Left lung (tissue), 10 donors: ENCODE results near the gene IGSF23. TPM values are rescaled to one million over a fixed set of nuclear protein-coding genes. Genes with fewer than 3 reads are reported as not detected.
A peak's percentile ranks its signal among the peaks of the same experiment; 100 is the strongest.

ENCODE experiments used
- ATAC-seq: fragments of 200-7000 bp; cut with Tn5 transposase; one replicate; pipeline ENCODE4 v1.9.1; 2020; ENCODE audit warnings: moderate library complexity
- DNase-seq, 4 donors: peaks; one replicate each; pipeline ENCODE4 v3.0.0-alpha.2; 2013 to 2020
- H3K27ac ChIP-seq, 2 donors: fragments of 200-600 bp; sonication (generic) in 1 of 2; one replicate each; pipeline versions ENCODE4 v1.5.0 to v1.8.0; 2020 to 2021
- H3K27me3 ChIP-seq, 2 donors: fragments of 200-600 bp; sonication (generic) in 1 of 2; one replicate each; pipeline versions ENCODE4 v1.5.0 to v1.8.0; 2020 to 2021
- H3K36me3 ChIP-seq, 2 donors: fragments of 200-600 bp; sonication (generic) in 1 of 2; one replicate each; pipeline versions ENCODE4 v1.5.0 to v1.8.0; 2020 to 2021
- H3K4me1 ChIP-seq, 2 donors: fragments of 200-600 bp; one replicate each; pipeline ENCODE4 v1.8.0; 2021
- H3K4me3 ChIP-seq, 2 donors: fragments of 200-600 bp; sonication (generic) in 1 of 2; one replicate each; pipeline versions ENCODE4 v1.5.0 to v1.8.0; 2020 to 2021; ENCODE audit warnings: mild to moderate bottlenecking in 1 of 2
- H3K9me3 ChIP-seq, 2 donors: fragments of 200-600 bp; sonication (generic) in 1 of 2; one replicate each; pipeline versions ENCODE4 v1.5.0 to v1.8.0; 2020 to 2021
- CTCF ChIP-seq, 2 donors: fragments of 200-600 bp; sonication (generic) in 1 of 2; IDR thresholded peaks; one replicate each; pipeline versions ENCODE4 v1.5.0 to v1.8.0; 2021; ENCODE audit warnings: antibody characterized with exemption in 2 of 2
- intact Hi-C, 2 donors: fragments of 100-400 bp; cut with DNase I; formaldehyde crosslinking; loops; one replicate each; pipeline versions ENCODE4 v1.11.2 to v1.14.2; 2022
- polyA plus RNA-seq, 6 donors: library from polyadenylated mRNA; unstranded; fragments of 120-200 nt; gene quantifications; one replicate each; pipeline ENCODE4 v1.2.1, GENCODE V29; 2013; ENCODE audit not compliant: insufficient read length in 6 of 6
- total RNA-seq, 2 donors: library from RNA; stranded (reverse); fragmentation: NEBNext Ultra II Directional; extraction: Animal tissue kit (Norgen Biotek cat#: 25700); gene quantifications; one replicate each; pipeline ENCODE4 v1.2.1, GENCODE V29; 2021
- donor health status: DM: no; HTN: yes; CAD: no.
- donor health status: DM: no; HTN: no; CAD: no.

Gene IGSF23
- total and polyA plus RNA-seq, 8 donors = 0.17 to 0.18 TPM; not detected in 6

GRCh38 chr19:44611812-44612295 lies 1.5 kb upstream of the IGSF23 start:
- no peaks in the 10 kb centered on the region for H3K27me3 ChIP-seq
- no peaks in the 10 kb centered on the region for H3K9me3 ChIP-seq
- ATAC-seq (peak; percentile 93), DNase-seq (peak in 1 of 4 donors; percentile 65)
- no peak for TF ChIP-seq CTCF (IDR thresholded peaks at IDR 0.05)
- no peaks in the 10 kb centered on the region for H3K36me3 ChIP-seq
- peak overlapping the region in 1 of 2 donors; percentile 23 for H3K27ac ChIP-seq
- H3K4me1 ChIP-seq = peaks cover 6 to 36% of the 10 kb centered on the region in 2 donors
- no peak overlapping the region for H3K4me3 ChIP-seq
- intact Hi-C loops = no loop called here

- H3K27ac ChIP-seq = no peak overlapping the region
- no peak for DNase-seq
- no peak for ATAC-seq
- no peaks in the 10 kb centered on the region for H3K9me3 ChIP-seq
- no peaks in the 10 kb centered on the region for H3K36me3 ChIP-seq
- no peak overlapping the region for H3K4me3 ChIP-seq
- H3K27me3 ChIP-seq = no peaks in the 10 kb centered on the region
- no peak for TF ChIP-seq CTCF (IDR thresholded peaks at IDR 0.05)
- intact Hi-C loops = no loop called here
- H3K4me1 ChIP-seq = peaks cover 3 to 20% of the 10 kb centered on the region in 2 donors
Measured at GRCh38 chr19:44614313-44614712, 950 bp downstream of the IGSF23 start.

- Histone ChIP-seq H3K36me3 (no peaks in the 10 kb centered on the region), H3K9me3 (no peaks in the 10 kb centered on the region), H3K4me3 (no peak overlapping the region), H3K27ac (peak overlapping the region in 1 of 2 donors; percentile 64), H3K27me3 (no peaks in the 10 kb centered on the region), H3K4me1 (peaks cover 3 to 20% of the 10 kb centered on the region in 2 donors)
- DNase-seq (no peak), ATAC-seq (peak; percentile 9)
- TF ChIP-seq CTCF (IDR thresholded peaks at IDR 0.05) = no peak
- intact Hi-C loops = no loop called here
Measured at GRCh38 chr19:44615863-44616247, 2.5 kb downstream of the IGSF23 start.

- peak; percentile 30 for ATAC-seq
- Histone ChIP-seq H3K4me1 (peaks cover 0 to 20% of the 10 kb centered on the region in 2 donors), H3K4me3 (no peak overlapping the region), H3K36me3 (no peaks in the 10 kb centered on the region), H3K27ac (peak overlapping the region in 1 of 2 donors; percentile 64), H3K27me3 (no peaks in the 10 kb centered on the region), H3K9me3 (no peaks in the 10 kb centered on the region)
- intact Hi-C loops = no loop called here
- no peak for TF ChIP-seq CTCF (IDR thresholded peaks at IDR 0.05)
- no peak for DNase-seq
Measured at GRCh38 chr19:44617110-44617880, 3.9 kb downstream of the IGSF23 start.

GRCh38 chr19:44618640-44619357 lies 5.4 kb downstream of the IGSF23 start:
- Histone ChIP-seq H3K4me1 (peaks cover 0 to 30% of the 10 kb centered on the region in 2 donors), H3K27me3 (no peaks in the 10 kb centered on the region), H3K36me3 (no peaks in the 10 kb centered on the region), H3K4me3 (no peak overlapping the region), H3K27ac (no peak overlapping the region), H3K9me3 (no peaks in the 10 kb centered on the region)
- no peak for TF ChIP-seq CTCF (IDR thresholded peaks at IDR 0.05)
- DNase-seq (no peak), ATAC-seq (no peak)
- intact Hi-C loops = no loop called here
